Subcutaneous adipose tissue (tissue), 4 donors: ENCODE results near the gene ZBTB20. TPM values are rescaled to one million over a fixed set of nuclear protein-coding genes. Genes with fewer than 3 reads are reported as not detected.

Experiments
- CTCF ChIP-seq: fragments of 450-650 bp; IDR thresholded peaks from one replicate; pipeline ENCODE4 v1.5.1; 2016; ENCODE audit warnings: low read depth, mild to moderate bottlenecking, control low read depth, antibody characterized with exemption, moderate library complexity
- total RNA-seq, 4 donors: library from RNA; depleted of rRNA; stranded (reverse); fragments of >200 nt; gene quantifications; one replicate each; pipeline ENCODE4 v1.1.0, GENCODE V29; 2016

The ZBTB20 gene
- total RNA-seq, 4 donors from 2014 or later: 60.3 to 93.4 (median 69.1) TPM

DNA sequence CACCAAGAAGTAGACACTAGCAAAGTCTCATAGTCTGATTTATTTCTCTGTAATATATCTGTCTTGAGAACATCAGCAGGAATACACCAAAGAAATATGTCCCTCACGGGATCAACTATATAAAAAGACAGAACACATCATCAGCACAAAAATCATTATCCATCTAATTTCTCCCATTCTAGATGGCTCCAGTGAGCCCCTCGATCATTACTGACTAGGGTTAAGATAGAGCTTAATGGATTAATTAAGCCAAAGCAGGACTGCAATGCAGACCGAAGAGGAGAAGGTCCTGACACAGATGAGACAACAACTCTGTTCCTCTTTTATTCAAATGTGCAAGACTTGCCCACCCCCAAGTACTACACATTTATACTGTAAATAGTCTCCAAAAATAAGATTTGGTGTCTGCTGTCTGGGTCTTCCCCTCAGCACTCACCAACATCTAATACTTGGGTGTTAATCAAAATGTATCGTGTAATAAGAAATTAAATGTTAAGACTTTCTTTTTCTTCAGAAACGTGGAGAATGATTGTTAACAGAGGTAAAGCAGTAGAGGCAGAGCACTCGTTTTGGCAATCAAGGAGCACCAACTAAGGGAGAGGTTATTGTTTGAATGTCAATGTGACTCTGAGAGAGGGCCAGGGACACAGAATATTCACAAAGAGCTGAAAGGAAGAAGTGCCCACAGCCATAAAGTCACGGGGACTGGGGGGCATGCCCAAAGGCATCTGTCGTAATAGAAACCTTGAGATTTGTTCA is 719.6 kb downstream of the ZBTB20 start:
- no peak for TF ChIP-seq CTCF

GRCh38 chr3:114424337-114424736 is 722.8 kb downstream of the ZBTB20 start:
- TF ChIP-seq CTCF: no peak

DNA sequence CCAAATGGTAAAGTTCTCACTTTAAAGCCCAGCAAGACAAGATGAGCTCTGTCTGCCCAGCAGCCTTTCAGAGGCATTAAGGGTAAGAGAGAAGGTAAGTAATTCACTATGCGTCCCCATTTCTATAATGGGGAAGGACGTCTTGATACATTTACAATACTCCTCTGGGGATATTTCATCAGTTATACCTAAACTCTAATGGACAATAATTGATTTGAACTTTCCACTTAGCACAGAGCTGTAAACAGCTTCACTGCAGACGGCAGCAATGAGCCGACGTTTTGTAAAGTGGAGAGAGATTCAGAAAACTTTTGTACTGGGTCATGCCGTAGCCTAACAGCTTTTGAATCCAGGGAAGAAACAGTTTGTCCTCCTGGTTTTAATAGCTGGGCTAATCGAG is 725.9 kb downstream of the ZBTB20 start:
- TF ChIP-seq CTCF: no peak

GRCh38 chr3:114420072-114420471 is 727.0 kb downstream of the ZBTB20 start:
- TF ChIP-seq CTCF: no peak

GRCh38 chr3:114418724-114419543 is 728.2 kb downstream of the ZBTB20 start:
- no peak for TF ChIP-seq CTCF

DNA sequence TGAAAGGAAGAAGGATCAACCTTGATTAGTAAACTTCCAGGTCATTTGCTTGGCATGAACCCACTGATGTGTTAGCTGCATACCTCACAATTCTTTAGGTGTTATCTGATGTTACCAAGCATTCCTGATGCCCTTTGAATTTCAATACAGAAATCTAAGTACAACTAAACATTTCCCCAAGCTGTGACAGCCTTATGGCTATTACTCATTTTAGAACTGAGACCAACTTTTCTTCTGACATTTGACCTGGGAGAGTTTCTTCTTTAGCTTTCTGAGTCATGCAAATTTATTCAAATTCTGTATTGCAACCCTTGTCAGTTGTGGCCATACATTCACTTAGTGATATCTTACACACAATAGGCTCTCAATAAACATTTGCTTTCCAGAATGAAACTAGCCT is 729.0 kb downstream of the ZBTB20 start:
- TF ChIP-seq CTCF: no peak

- no peak for TF ChIP-seq CTCF
Measured at GRCh38 chr3:114417675-114418074, 729.4 kb downstream of the ZBTB20 start.
